GM12891 (cell line): Measurements from ENCODE around the gene HJURP.

Experiments used
- DNase-seq: peaks from one replicate; pipeline ENCODE4 v3.0.0; 2011; ENCODE audit warnings: low spot score; ENCODE audit not compliant: insufficient read length
- FAIRE-seq: peaks from 2 replicates; lab custom pipeline; 2011; peaks lifted over from hg19 to GRCh38; lab: Jason Lieb, UNC
- PAX5 ChIP-seq: IDR thresholded peaks from 2 replicates; pipeline ENCODE4 v1.6.1; 2011; ENCODE audit warnings: low read length, moderate library complexity, mild to moderate bottlenecking; ENCODE audit not compliant: insufficient read depth, severe bottlenecking
- POLR2A ChIP-seq: IDR thresholded peaks from 2 replicates; pipeline ENCODE4 v1.6.1; 2011; ENCODE audit warnings: low read depth, low read length, control low read depth
- POLR2AphosphoS5 ChIP-seq: IDR thresholded peaks from 2 replicates; pipeline ENCODE4 v1.6.1; 2011; ENCODE audit warnings: low read depth, low read length, control low read depth
- POU2F2 ChIP-seq: IDR thresholded peaks from 2 replicates; pipeline ENCODE4 v1.6.1; 2011; ENCODE audit warnings: low read depth, mild to moderate bottlenecking, control low read depth, low read length, moderate library complexity
- SPI1 ChIP-seq: IDR thresholded peaks from 2 replicates; pipeline ENCODE4 v1.6.1; 2011; ENCODE audit warnings: low read depth, low read length, control low read depth
- TAF1 ChIP-seq: IDR thresholded peaks from 2 replicates; pipeline ENCODE4 v1.6.1; 2011; ENCODE audit warnings: low read depth, low read length, control low read depth

HJURP gene

GRCh38 chr2:233807966-233808935 is 46.1 kb downstream of the HJURP start:
- no peak for FAIRE-seq
- TF ChIP-seq POLR2AphosphoS5 (no peak), PAX5 (no peak), POU2F2 (no peak), TAF1 (no peak), POLR2A (no peak), SPI1 (no peak)

GRCh38 chr2:233807215-233807865 is 47.0 kb downstream of the HJURP start:
- TF ChIP-seq SPI1, result no peak
- no peak for TF ChIP-seq TAF1
- TF ChIP-seq POLR2A, result no peak
- no peak for TF ChIP-seq PAX5
- TF ChIP-seq POLR2AphosphoS5, result no peak
- TF ChIP-seq POU2F2, result no peak
- no peak for FAIRE-seq

More at GRCh38 chr2:233807966-233808935, 46.1 kb downstream of the HJURP start:
- no peak for DNase-seq

GRCh38 chr2:233803994-233804393 is 50.3 kb downstream of the HJURP start:
- TF ChIP-seq TAF1 (no peak), SPI1 (no peak), POU2F2 (no peak), POLR2A (no peak), POLR2AphosphoS5 (no peak), PAX5 (no peak)
- FAIRE-seq, result no peak

More at GRCh38 chr2:233807215-233807865, 47.0 kb downstream of the HJURP start:
- DNase-seq, result no peak

GRCh38 chr2:233803292-233803911 is 50.9 kb downstream of the HJURP start:
- TF ChIP-seq TAF1 (no peak), POLR2A (no peak), POLR2AphosphoS5 (no peak), POU2F2 (no peak), PAX5 (no peak), SPI1 (no peak)
- DNase-seq, result no peak
- no peak for FAIRE-seq

More at GRCh38 chr2:233803994-233804393, 50.3 kb downstream of the HJURP start:
- DNase-seq, result no peak

- FAIRE-seq (no peak), DNase-seq (no peak)
- TF ChIP-seq POLR2AphosphoS5, result no peak
- TF ChIP-seq TAF1, result no peak
- TF ChIP-seq PAX5, result no peak
- no peak for TF ChIP-seq POLR2A
- no peak for TF ChIP-seq SPI1
- no peak for TF ChIP-seq POU2F2
These were observed 52.1 kb downstream of the HJURP start for GRCh38 chr2:233802132-233802815.

- peak; percentile 23 for FAIRE-seq
- TF ChIP-seq TAF1, result no peak
- peak; percentile 71 for TF ChIP-seq SPI1
- no peak for TF ChIP-seq POLR2AphosphoS5
- DNase-seq, result no peak
These were observed 52.8 kb downstream of the HJURP start for GRCh38 chr2:233801357-233802131.

- no peak for TF ChIP-seq TAF1
- no peak for TF ChIP-seq POU2F2
- no peak for TF ChIP-seq PAX5
- TF ChIP-seq POLR2A, result no peak
- TF ChIP-seq POLR2AphosphoS5, result no peak
- TF ChIP-seq SPI1, result no peak
- FAIRE-seq (no peak), DNase-seq (no peak)
These were observed 54.1 kb downstream of the HJURP start for GRCh38 chr2:233800208-233800607.

- no peak for FAIRE-seq
- no peak for DNase-seq
- TF ChIP-seq PAX5 (no peak), POLR2A (no peak), POLR2AphosphoS5 (no peak)
These were observed 54.6 kb downstream of the HJURP start for GRCh38 chr2:233799716-233800115.
